ENCODE results near the gene BBX.

The BBX gene

GRCh38 chr3:107522510-107523288 lies at the start of gene BBX:
BBX (plus strand) TSS chr3:107522962; CDS start chr3:107710461, 187,499 bp downstream.
- DNase-seq = peak; percentile 66

GRCh38 chr3:107476462-107476861 lies 46.3 kb upstream of the BBX start:
- no peak for DNase-seq

- DNase-seq = no peak
Measured at GRCh38 chr3:107487490-107487889, 35.3 kb upstream of the BBX start.

- no peak for DNase-seq
Measured at GRCh38 chr3:107488942-107489341, 33.8 kb upstream of the BBX start.

- no peak for DNase-seq
Measured at GRCh38 chr3:107493134-107493533, 29.6 kb upstream of the BBX start.

- no peak for DNase-seq
Measured at GRCh38 chr3:107496855-107497254, 25.9 kb upstream of the BBX start.

GRCh38 chr3:107498646-107499045 lies 24.1 kb upstream of the BBX start:
- no peak for DNase-seq

- no peak for DNase-seq
Measured at GRCh38 chr3:107506458-107506857, 16.3 kb upstream of the BBX start.

GRCh38 chr3:107508331-107508730 lies 14.4 kb upstream of the BBX start:
- no peak for DNase-seq

- DNase-seq = no peak
Measured at GRCh38 chr3:107512108-107512507, 10.7 kb upstream of the BBX start.

GRCh38 chr3:107514453-107514852 lies 8.3 kb upstream of the BBX start:
- DNase-seq = no peak

GRCh38 chr3:107516475-107516874 lies 6.3 kb upstream of the BBX start:
- no peak for DNase-seq

- DNase-seq = no peak
Measured at GRCh38 chr3:107520535-107520934, 2.2 kb upstream of the BBX start.

GRCh38 chr3:107521469-107522059 lies 1.2 kb upstream of the BBX start:
- DNase-seq = no peak

- DNase-seq = no peak
Measured at GRCh38 chr3:107523289-107523538, 452 bp downstream of the BBX start.

- DNase-seq = no peak
Measured at GRCh38 chr3:107523539-107524325, 970 bp downstream of the BBX start.

- no peak for DNase-seq
Measured at GRCh38 chr3:107524326-107524840, 1.6 kb downstream of the BBX start.

- no peak for DNase-seq
Measured at GRCh38 chr3:107524841-107525643, 2.3 kb downstream of the BBX start.

- DNase-seq = no peak
Measured at GRCh38 chr3:107525644-107526305, 3.0 kb downstream of the BBX start.

- DNase-seq = no peak
Measured at GRCh38 chr3:107531917-107532469, 9.2 kb downstream of the BBX start.

GRCh38 chr3:107540857-107541256 lies 18.1 kb downstream of the BBX start:
- DNase-seq = no peak

GRCh38 chr3:107542665-107543064 lies 19.9 kb downstream of the BBX start:
- DNase-seq = no peak
